Caki2 (cell line): ENCODE data around the gene LEKR1. TPM values are rescaled to one million over a fixed set of nuclear protein-coding genes. Genes with fewer than 3 reads are reported as not detected.
"Not testable (repeated sequence)": the region's sequence is repeated elsewhere in the genome, so short reads cannot be mapped to it uniquely, and the experiment has no call there.

Experiments
- DNase-seq: peaks from one replicate; pipeline ENCODE4 v3.0.0-alpha.2; 2015; ENCODE audit warnings: low read depth
- in situ Hi-C: cut with HindIII; loops from 2 replicates; pipeline ENCODE4 v1.10.0; 2016; ENCODE audit warnings: low sequenced_read_pairs, low pct_unique_long_range_greater_than_20kb, mixed read lengths
- total RNA-seq: library from RNA; depleted of rRNA; stranded (reverse); fragments of >200 nt; shearing (Covaris generic); gene quantifications from 2 replicates; pipeline ENCODE4 v1.2.3, GENCODE V29; 2014; ENCODE audit warnings: low replicate concordance

Gene LEKR1
- total RNA-seq, 1 experiment from 2014 or later: not detected

DNA sequence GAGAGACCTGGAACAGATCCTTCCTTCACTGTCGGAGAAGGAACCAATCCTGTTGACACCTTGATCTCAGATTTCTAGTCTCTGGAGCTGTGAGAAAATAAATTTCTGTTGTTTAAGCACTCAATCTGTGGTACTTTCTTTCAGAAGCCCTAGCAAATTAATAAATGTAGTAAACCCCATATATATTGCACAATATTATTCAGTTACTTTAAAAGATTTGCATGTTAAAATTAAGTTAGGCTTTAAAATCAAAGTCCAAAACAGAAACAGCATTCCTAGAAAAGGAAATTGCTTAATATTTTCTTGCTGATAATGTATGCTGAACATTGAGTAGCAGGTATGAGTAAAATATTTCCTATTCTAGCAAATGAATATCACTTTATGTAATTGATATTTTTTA, 113.2 kb downstream of the LEKR1 start:
- in situ Hi-C loops: no loop called here
- DNase-seq: no peak

DNA sequence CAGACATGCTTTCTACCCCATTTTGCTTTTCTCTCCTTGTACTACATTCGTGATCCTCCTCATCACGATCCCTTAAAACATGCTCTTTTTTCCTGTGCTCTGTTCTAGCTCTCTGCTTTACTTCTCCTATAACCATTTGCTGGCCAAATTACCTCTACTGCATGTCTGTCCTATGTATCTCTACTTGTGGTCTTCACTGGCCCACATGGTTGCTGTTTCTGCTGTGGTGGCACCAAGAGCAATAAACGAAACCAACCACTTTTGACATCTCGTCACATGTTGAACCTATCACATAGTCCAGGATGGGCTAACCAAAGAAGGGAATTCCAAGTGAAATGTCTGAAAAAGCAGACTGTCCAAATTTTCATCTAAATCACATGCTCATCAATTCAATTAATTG, 115.2 kb downstream of the LEKR1 start:
- DNase-seq: no peak
- in situ Hi-C loops: no loop called here

DNA sequence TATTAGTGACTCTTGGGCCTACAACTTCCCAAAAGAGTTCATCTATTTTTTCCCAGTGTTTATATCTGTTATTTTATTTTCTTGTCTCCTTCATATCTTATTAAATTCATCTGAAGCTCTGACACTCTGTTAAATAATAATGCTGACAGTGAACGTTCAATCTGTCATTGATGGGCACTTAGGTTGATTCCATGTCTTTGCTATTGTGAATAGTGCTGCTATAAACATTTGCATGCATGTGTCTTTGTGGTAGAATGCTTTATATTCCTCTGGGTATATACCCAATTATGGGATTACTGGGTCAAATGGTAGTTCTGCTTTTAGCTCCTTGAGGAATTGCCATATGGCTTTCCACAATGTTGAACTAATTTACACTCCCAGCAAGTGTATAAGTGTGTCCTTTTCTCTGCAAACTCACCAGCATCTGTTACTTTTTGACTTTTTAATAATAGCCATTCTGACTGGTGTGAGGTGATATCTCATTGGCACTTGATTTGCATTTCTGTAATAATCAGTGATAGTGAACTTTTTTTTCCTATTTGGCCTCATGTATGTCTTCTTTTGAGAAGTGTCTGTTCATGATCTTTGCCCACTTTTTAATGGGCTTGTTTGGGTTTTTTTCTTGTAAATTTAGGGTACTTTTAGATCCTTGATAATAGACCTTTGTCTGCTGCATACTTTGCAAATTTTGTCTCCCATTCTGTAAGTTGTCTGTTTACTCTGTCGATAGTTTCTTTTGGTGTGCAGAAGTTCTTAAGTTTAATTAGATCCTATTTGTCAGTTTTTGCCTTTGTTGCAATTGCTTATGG, 122.5 kb downstream of the LEKR1 start:
- no peak for DNase-seq
- in situ Hi-C loops: no loop called here

DNA sequence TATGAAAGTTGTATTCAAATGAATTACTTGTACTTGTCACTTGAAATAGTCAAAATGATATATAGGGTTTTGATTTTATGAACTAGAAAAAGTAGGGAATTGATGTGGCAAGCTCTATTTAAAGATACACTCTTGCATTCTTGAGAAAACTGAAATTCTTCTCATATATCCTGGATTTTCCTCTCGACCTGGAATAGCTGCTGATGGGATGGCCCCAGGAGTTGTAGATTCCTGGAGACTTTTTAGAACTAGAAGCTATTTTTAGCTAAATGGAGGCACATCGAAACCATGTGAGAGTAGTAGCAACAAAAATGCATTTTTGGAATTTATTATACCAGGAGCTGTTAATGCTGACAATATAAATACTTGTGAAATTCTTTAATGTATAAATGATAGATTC, 125.9 kb downstream of the LEKR1 start:
- in situ Hi-C loops: no loop called here
- DNase-seq: no peak

DNA sequence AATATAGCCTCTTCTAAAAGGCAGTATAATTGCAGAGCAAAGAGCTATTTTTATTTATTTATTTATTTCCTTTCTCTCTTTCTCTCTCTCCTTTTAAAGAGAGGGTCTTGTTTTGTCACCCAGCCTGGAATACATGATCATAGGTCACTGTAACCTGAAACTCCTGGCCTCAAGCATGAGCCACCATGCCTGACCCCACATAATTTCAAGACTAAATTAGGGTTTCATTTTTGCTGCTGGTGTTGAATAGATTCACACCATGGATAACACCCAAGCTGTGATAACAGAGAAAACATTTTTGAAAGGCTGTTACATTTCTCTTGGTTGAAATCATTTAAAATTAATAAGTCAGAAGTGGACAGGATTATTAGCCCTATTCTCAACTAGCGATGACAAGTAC, 131.6 kb downstream of the LEKR1 start:
- in situ Hi-C loops: no loop called here

DNA sequence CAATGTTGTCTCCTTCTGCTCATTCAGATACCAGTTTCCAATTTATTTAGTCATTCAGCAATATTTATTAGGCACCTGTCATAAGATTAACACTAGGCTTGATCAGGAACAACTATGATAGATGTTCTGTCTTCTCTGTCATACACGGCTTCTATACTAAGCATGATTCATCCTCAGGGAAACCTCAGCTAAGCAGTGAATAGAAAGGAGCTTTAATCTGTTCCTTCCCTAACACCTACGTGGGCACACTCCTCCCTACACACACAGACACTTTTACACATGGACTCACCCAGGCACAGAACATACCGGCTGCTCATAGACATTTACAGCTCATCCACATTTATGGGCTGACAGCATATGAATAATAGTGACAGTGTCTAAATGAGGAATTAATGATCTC, 136.9 kb downstream of the LEKR1 start:
- no peak for DNase-seq
- in situ Hi-C loops: no loop called here

More for the DNA sequence above, 131.6 kb downstream of the LEKR1 start:
- DNase-seq: no peak

DNA sequence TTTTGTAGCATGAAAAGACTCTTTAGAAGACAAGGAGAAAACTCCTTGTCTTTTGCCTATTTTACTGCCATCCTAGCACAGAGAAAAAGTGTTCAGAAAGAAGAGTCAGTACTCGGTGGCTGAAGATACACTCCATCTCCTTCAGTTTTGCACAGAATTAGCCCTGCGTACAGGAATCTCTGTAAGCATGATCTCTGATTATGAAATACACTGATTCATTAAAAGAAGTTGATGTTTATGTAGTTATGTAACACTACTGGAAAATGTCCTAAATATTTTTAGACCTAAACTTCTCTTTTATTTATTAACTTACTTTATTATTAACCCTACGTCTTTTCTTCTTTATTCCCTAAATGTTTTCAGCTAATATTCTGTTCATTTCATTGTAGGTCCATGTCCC, 138.4 kb downstream of the LEKR1 start:
- DNase-seq: no peak
- in situ Hi-C loops: no loop called here

DNA sequence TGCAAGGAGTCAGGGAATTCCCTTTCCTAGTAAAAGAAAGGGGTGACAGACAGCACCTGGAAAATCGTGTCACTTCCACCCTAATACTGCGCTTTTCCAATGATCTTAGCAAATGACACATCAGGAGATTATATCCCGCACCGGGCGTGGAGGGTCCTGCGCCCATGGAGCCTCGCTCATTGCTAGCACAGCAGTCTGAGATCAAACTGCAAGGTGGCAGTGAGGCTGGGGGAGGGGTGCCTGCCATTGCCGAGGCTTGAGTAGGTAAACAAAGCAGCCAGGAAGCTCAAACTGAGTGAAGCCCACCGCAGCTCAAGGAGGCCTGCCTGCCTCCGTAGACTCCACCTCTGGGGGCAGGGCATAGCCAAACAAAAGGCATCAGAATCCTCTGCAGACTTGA, 140.2 kb downstream of the LEKR1 start:
- DNase-seq, in situ Hi-C loops: not testable (repeated sequence)

DNA sequence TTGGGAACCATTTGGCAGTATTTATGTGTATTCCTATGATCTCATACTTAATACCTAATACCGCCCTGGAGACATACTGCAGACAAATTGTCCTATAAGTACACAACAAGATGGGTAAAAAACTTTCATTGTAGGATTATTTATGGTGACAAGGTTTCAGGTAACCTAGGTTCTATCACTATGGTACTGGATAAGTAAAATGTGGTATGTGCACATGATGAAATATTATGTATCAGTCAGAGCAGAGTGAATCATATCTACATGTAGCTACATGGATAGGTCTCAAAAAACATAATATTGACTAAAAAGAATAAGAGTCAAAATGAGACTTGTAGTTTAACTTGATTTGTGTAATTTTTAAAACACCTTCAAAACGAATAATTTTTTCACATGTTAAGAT, 147.8 kb downstream of the LEKR1 start:
- DNase-seq: no peak
- in situ Hi-C loops: no loop called here

DNA sequence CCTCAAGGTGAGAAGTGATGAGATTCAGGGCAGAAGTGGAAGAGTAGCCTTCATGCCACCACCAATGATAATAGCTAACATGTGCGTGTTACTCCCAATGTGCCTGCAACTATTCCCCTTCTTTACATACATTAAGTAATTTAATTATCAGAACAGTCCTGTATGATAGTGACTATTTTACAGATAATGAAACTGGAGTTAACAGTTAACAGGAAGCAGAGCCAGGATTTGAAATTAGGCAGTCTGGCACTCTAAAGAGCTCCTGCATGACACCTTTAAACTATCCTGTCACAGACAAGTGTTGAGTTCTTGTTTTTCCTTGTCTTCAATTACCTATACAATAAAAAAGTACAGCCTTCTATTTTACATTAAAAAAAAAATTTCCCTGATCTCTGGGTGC, 148.8 kb downstream of the LEKR1 start:
- in situ Hi-C loops: no loop called here

DNA sequence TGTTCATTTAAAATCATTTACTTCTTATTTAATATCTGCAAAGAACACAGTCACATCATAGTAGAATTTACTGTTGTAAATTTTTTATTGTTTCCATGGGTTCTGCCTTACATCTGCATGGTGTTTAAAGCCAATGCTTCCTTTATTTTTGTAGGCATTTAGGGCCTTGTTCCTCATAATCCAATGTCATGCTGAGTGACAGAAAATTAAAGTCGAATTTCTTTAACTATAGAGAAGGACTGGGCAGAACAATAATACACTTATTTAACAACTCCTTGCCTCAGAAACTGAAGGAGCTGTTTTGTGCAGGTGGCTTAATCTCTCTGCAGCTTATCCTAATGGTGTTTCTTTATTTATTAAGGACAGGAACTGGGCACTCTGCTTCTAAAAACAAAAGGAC, 149.6 kb downstream of the LEKR1 start:
- DNase-seq: no peak
- in situ Hi-C loops: no loop called here

More for the DNA sequence above, 148.8 kb downstream of the LEKR1 start:
- DNase-seq: no peak

DNA sequence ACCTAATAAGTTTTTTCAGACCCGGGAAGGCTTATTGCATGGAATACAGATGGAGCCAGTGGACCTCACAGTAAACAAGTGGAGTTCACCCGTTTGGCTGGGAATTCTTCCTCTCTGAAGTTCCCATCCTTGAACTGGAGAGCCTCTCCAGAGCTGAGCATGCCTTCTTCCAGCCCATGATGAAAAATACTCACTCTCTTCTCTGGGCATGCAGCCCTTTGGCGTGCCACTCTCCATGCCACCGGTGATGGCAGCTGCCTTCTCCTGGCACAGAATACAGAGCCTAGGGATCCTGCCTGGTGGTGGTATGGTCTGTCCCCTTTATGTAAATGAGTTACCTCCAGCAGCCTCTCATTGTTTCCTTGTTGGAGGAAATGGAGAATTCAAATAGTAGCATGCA, 150.8 kb downstream of the LEKR1 start:
- in situ Hi-C loops: no loop called here
- DNase-seq: no peak

DNA sequence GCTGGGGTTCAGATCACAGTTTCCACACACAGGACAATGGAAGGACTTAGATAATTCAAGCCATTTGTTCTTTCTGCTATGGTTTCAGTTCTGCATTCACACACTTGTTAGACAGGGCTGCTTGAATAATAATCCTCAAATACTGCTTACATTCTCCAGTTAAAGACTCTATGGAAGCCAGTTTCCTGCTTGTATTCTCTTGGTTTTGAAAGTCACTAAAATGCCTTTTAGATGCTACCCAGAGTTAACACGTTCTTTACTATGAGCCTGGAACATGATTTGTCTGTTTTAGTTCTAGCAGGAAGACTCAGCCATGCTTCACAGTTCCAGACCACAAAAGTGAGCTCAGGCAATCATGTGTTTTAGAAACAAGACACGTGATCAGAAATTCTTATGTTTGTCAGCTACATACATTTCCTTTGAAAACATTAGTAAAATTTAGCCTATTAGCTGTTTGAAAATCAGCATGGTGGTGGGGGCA, 152.4 kb downstream of the LEKR1 start:
- in situ Hi-C loops: no loop called here
- DNase-seq: no peak

DNA sequence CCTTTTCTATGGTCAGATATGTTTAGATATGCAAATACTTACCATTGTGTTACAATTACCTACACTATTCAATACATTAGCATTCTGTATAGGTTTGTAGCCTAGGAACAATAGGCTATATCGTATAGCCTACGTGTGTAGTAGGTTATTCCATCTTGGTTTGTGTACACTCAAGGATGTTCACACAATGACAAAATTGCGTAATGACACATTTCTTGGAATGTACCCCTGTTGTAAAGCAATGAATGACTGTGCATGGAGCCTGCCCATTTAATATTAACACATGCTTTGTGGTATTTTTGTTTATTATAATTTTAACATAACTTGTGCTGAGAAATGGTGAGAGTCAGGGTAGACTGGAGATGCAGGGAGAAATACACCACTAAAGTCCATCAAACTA, 154.9 kb downstream of the LEKR1 start:
- no peak for DNase-seq
- in situ Hi-C loops: no loop called here

DNA sequence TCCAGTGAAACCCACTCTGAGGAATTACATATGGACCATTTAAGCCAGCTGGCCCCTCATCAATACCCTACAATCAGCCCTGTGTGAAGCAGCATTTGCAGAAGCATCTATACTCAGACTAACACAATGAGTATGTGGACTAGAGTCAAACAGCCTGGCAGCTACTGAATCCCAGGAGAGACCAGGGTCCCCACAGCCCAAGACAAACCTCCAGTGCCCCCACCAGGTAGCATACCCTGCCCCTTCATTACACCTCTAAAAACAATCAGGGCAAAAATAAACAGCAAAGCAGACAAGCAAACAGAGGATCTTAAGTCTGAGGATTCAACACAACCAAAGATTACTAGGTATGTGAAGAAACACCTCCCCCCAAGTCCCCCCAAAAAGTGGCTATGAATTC, 157.4 kb downstream of the LEKR1 start:
- in situ Hi-C loops: no loop called here
- DNase-seq: no peak

DNA sequence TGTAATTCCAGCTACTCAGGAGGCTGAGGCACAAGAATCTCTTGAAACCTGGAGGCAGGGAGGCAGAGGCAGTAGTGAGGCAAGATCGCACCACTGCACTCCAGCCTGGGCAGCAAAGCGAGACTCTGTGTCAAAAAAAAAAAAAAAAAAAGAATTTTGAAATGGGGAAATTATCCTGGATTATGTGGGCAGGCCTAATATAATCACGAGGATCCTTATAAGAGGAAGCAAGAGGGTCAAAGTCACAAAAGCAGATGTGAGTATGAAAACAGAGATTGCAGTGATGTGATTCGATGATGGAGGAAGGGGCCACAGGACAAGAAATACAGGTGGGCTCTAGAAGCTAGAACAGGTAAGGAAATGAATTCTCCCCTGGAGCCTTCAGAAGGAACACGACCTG, 159.6 kb downstream of the LEKR1 start:
- in situ Hi-C loops: no loop called here

DNA sequence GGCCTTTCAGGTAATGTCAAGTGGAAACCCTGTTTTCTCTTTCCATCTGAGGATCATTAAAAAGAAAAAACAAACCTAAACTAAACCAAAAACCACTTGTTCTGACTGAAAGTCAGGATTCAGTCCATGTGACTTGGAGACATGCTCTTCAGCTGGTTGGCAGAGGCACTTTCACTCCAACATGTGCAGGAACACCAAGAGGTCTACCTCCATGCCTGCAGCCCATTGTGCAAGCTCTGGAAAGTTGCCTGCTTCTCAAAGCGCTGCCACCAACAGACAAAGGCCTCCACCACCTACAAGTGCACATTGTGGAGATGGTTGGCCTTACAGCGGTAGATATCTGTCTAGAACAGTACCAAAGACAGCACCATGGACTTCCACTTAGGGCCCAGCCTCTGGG, 161.8 kb downstream of the LEKR1 start:
- in situ Hi-C loops: no loop called here
- no peak for DNase-seq

More for the DNA sequence above, 159.6 kb downstream of the LEKR1 start:
- no peak for DNase-seq

DNA sequence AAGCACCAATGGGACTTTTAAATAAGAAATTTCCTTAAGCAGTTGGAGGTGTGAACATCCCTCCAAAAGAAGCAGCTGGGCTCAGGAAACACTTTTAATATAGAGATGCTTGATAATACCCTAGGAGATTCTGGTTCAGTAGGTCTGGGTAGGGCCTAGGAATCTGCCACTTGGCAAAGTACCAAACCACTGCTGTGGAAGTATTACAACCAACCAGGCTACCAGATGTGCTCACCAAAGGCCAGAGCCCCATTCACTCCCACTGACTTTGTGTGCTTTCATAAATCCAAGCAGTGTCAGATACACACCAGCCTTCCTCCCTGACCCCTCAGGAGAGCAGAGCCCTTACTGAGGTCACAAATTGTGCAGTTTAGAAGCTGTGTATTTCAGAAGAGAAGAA, 171.2 kb downstream of the LEKR1 start:
- DNase-seq: no peak
- in situ Hi-C loops: no loop called here

DNA sequence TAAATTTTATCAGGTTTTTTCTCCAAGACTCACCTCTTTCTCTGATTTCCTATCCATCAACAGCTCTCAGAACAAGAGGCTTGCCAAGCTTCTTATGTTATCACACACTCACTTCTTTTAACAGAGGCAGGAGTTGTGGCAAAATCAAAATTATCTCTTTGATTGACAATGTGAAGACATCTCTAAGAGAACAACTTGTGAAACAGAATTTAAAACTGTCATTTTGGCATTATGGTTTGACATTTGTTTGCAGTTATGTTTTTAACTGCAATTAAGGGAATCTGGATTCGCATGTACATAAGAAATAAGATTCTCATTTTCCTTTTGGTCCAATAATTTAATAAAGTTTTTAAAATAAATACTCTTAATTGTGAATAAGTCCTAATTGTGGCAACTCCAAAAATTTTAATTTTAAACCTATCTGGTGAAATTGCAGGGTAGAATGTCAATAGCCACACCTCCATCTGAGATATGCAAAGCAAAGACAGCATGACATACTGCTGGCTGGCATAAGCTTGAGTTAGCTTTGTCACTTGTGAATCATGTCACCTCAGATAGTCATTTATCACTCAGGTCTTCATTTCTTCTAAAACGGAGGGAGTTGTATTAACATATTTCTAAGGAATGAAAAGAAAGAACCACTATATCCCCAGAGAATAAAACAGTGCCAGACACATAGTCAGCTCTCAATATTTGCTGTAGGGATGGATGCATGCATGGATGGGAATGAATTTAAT, 175.2 kb downstream of the LEKR1 start:
- in situ Hi-C loops: no loop called here
- no peak for DNase-seq

DNA sequence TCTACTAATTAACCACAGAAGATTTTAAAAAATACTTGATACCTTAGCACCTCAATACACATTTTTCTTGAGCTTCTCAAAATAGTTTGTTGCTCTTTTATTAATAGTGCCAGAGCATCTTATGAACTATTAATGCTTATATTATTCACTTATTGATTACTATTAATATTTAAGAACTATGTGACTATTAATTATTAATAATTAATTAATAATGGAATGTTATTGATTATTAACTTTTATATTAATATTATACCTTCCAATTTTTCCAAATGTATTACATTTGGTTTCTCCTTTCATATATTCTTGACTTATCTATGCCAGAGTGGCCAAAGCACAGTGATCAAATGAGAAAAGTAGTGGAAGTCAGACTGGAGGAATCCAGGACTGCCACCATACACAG, 195.5 kb downstream of the LEKR1 start:
- in situ Hi-C loops: no loop called here

More for the DNA sequence above, 195.5 kb downstream of the LEKR1 start:
- no peak for DNase-seq
